K562 (cell line): Measurements from ENCODE around the gene ASB6.

Source experiments
- ATF3 ChIP-seq, 2 experiments: fragments of 450-650 bp in 1 of 2; sonication (generic) in 1 of 2; formaldehyde crosslinking in 1 of 2; IDR thresholded peaks in 1 of 2; conservative IDR thresholded peaks in 1 of 2; 2 replicates each; pipeline versions ENCODE4 v1.6.1 to v1.8.1; 2016 to 2023; ENCODE audit warnings: mild to moderate bottlenecking in 2 of 2, moderate library complexity in 2 of 2, inconsistent platforms in 1 of 2, missing genetic modification reagents in 1 of 2
- CREM ChIP-seq: IDR thresholded peaks from 2 replicates; pipeline ENCODE4 v1.6.1; 2014; ENCODE audit warnings: antibody characterized with exemption, low read depth
- CSDE1 ChIP-seq, 2 experiments: fragments of 450-650 bp; IDR thresholded peaks; 2 replicates each; pipeline ENCODE4 v1.6.1; 2016; ENCODE audit warnings: mild to moderate bottlenecking in 1 of 2
- CTCF ChIP-seq, 3 experiments: IDR thresholded peaks in 2 of 3; conservative IDR thresholded peaks in 1 of 3; 2 replicates each; pipeline ENCODE4 v1.5.1; 2011 to 2012; ENCODE audit warnings: low read length in 3 of 3, mild to moderate bottlenecking in 3 of 3, control low read depth in 2 of 3, improper control_type of control experiment in 1 of 3, inconsistent platforms in 1 of 3, low read depth in 1 of 3, mixed read lengths in 1 of 3, moderate library complexity in 1 of 3; ENCODE audit not compliant: insufficient read depth in 2 of 3
- DACH1 ChIP-seq: fragments of 450-650 bp; IDR thresholded peaks from 2 replicates; pipeline ENCODE4 v1.6.1; 2018; ENCODE audit not compliant: partially characterized antibody
- MTA2 ChIP-seq: fragments of 450-650 bp; IDR thresholded peaks from 2 replicates; pipeline ENCODE4 v1.6.1; 2016; ENCODE audit warnings: low read depth
- POLR2AphosphoS5 ChIP-seq: IDR thresholded peaks from 2 replicates; pipeline ENCODE4 v1.6.1; 2011; ENCODE audit warnings: mild to moderate bottlenecking, low read depth, low read length, moderate library complexity; ENCODE audit not compliant: control insufficient read depth, insufficient read depth
- TAF1 ChIP-seq: IDR thresholded peaks from 2 replicates; pipeline ENCODE4 v1.6.1; 2011; ENCODE audit warnings: mild to moderate bottlenecking, low read length, moderate library complexity; ENCODE audit not compliant: insufficient read depth, control insufficient read depth, severe bottlenecking; ENCODE audit errors: extremely low read depth
- TCF7L2 ChIP-seq: fragments of 150-350 bp; IDR thresholded peaks from 2 replicates; pipeline ENCODE4 v1.6.1; 2016; ENCODE audit warnings: low read depth, mild to moderate bottlenecking, low read length, moderate library complexity
- ZNF263 ChIP-seq: sonication (generic); formaldehyde crosslinking; IDR thresholded peaks from 2 replicates; pipeline ENCODE4 v1.8.0; 2022; ENCODE audit warnings: mild to moderate bottlenecking, missing genetic modification reagents, borderline replicate concordance
- ZNF274 ChIP-seq: IDR thresholded peaks from 2 replicates; pipeline ENCODE4 v1.6.1; 2011; ENCODE audit warnings: low read depth, mild to moderate bottlenecking, low read length, moderate library complexity, borderline replicate concordance
- TF ChIP-seq, protein P1 (sequence below), 3 experiments: fragments of 200-800 bp in 1 of 3; fragments of 250-450 bp in 1 of 3; fragments of 450-650 bp in 1 of 3; sonication (Bioruptor Pico) in 1 of 3; sonication (Bioruptor generic) in 1 of 3; formaldehyde crosslinking in 1 of 3; IDR thresholded peaks; 2 replicates each; pipeline versions ENCODE4 v1.6.1 to v1.8.0; 2016 to 2022; ENCODE audit warnings: mild to moderate bottlenecking in 2 of 3, missing genetic modification characterization in 2 of 3, missing compliant biosample characterization in 1 of 3, moderate library complexity in 1 of 3

DNA sequence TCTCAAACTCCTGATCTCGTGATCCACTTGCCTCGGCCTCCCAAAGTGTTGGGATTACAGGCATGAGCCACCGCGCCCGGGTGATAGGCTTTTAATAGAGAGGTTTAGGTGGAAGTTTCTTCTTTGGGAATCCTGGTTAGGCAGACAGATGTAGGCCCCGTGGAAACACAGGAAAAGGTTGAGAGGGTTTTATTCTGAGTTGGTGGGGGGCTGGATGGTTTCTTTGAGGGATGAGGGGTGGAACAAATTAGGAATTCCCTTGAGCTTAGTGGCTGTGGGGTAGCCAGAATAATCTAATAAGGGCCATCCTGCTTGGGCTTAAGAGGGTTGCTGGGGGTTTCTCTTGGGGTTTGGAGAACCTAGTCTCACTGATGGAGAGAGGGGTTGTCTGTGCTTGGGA lies 51.5 kb downstream of the ASB6 start:
- TF ChIP-seq ATF3 (IDR thresholded peaks at IDR 0.05) (no peak), ATF3 (CRISPR knock-in tag; conservative IDR thresholded peaks at IDR 0.05) (no peak), CSDE1 (IDR thresholded peaks at IDR 0.05) (no peak), DACH1 (no peak), ZNF274 (no peak), CREM (no peak), TAF1 (no peak), MTA2 (no peak), TCF7L2 (no peak), POLR2AphosphoS5 (no peak), ZNF263 (CRISPR knock-in tag) (no peak), CTCF (IDR thresholded peaks at IDR 0.05 in 2 of 3, conservative IDR thresholded peaks at IDR 0.05 in 1 of 3; ENCODE audit: insufficient read depth in 2 of 3, low read depth in 1 of 3, low read length in 3 of 3) (no peak)
- TF ChIP-seq, protein P1, sequence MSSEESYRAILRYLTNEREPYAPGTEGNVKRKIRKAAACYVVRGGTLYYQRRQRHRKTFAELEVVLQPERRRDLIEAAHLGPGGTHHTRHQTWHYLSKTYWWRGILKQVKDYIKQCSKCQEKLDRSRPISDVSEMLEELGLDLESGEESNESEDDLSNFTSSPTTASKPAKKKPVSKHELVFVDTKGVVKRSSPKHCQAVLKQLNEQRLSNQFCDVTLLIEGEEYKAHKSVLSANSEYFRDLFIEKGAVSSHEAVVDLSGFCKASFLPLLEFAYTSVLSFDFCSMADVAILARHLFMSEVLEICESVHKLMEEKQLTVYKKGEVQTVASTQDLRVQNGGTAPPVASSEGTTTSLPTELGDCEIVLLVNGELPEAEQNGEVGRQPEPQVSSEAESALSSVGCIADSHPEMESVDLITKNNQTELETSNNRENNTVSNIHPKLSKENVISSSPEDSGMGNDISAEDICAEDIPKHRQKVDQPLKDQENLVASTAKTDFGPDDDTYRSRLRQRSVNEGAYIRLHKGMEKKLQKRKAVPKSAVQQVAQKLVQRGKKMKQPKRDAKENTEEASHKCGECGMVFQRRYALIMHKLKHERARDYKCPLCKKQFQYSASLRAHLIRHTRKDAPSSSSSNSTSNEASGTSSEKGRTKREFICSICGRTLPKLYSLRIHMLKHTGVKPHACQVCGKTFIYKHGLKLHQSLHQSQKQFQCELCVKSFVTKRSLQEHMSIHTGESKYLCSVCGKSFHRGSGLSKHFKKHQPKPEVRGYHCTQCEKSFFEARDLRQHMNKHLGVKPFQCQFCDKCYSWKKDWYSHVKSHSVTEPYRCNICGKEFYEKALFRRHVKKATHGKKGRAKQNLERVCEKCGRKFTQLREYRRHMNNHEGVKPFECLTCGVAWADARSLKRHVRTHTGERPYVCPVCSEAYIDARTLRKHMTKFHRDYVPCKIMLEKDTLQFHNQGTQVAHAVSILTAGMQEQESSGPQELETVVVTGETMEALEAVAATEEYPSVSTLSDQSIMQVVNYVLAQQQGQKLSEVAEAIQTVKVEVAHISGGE (CRISPR knock-in tag; IDR thresholded peaks at IDR 0.05): no peak
